MM.1S (cell line): ENCODE data around the gene HORMAD1.

ENCODE experiments used
- DNase-seq: peaks from one replicate; pipeline ENCODE4 v3.0.0-alpha.2; 2015
- H2AFZ ChIP-seq: fragments of 300-600 bp; sonication (generic); 2 replicates; pipeline ENCODE4 v1.6.0; 2016; ENCODE audit warnings: antibody characterized with exemption, low read length
- H3F3A ChIP-seq: fragments of 300-600 bp; sonication (generic); 2 replicates; pipeline ENCODE4 v1.6.1; 2016; ENCODE audit warnings: mild to moderate bottlenecking, antibody characterized with exemption, low read length, moderate library complexity, mixed read lengths; ENCODE audit not compliant: insufficient read depth
- H3K27ac ChIP-seq: fragments of 300-600 bp; sonication (generic); 2 replicates; pipeline ENCODE4 v1.5.1; 2016; ENCODE audit warnings: mild to moderate bottlenecking, low read length
- H3K27me3 ChIP-seq: fragments of 300-600 bp; sonication (generic); replicated peaks from 2 replicates; pipeline ENCODE4 v1.6.0; 2016; ENCODE audit warnings: low read length; ENCODE audit not compliant: insufficient read depth
- H3K36me3 ChIP-seq: fragments of 300-600 bp; sonication (generic); replicated peaks from 2 replicates; pipeline ENCODE4 v1.6.1; 2016; ENCODE audit warnings: mild to moderate bottlenecking, low read length, mixed read lengths; ENCODE audit not compliant: insufficient read depth
- H3K4me1 ChIP-seq: fragments of 300-600 bp; sonication (generic); 2 replicates; pipeline ENCODE4 v1.6.1; 2016; ENCODE audit warnings: low read length, mixed read lengths
- H3K4me2 ChIP-seq: fragments of 300-600 bp; sonication (generic); 2 replicates; pipeline ENCODE4 v1.6.0; 2016; ENCODE audit warnings: low read depth, low read length
- H3K4me3 ChIP-seq: fragments of 300-600 bp; sonication (generic); 2 replicates; pipeline ENCODE4 v1.5.1; 2016; ENCODE audit warnings: low read length, mixed read lengths
- H3K79me2 ChIP-seq: fragments of 300-600 bp; sonication (generic); 2 replicates; pipeline ENCODE4 v1.6.1; 2016; ENCODE audit warnings: mixed run types, low read length, mixed read lengths
- H3K9ac ChIP-seq: fragments of 300-600 bp; sonication (generic); 2 replicates; pipeline ENCODE4 v1.6.1; 2016; ENCODE audit warnings: low read length, mixed read lengths
- H3K9me2 ChIP-seq: fragments of 300-600 bp; sonication (generic); replicated peaks from 2 replicates; pipeline ENCODE4 v1.6.1; 2016; ENCODE audit warnings: mild to moderate bottlenecking, low read length, mixed read lengths; ENCODE audit not compliant: insufficient read depth
- H3K9me3 ChIP-seq: fragments of 300-600 bp; sonication (generic); replicated peaks from 2 replicates; pipeline ENCODE4 v1.6.1; 2016; ENCODE audit warnings: mild to moderate bottlenecking, low read length, mixed read lengths; ENCODE audit not compliant: insufficient read depth
- H4K20me1 ChIP-seq: fragments of 300-600 bp; sonication (generic); 2 replicates; pipeline ENCODE4 v1.6.1; 2016; ENCODE audit warnings: mild to moderate bottlenecking, low read length, moderate library complexity, mixed read lengths; ENCODE audit not compliant: insufficient read depth
- CTCF ChIP-seq: fragments of 300-600 bp; sonication (generic); IDR thresholded peaks from 2 replicates; pipeline ENCODE4 v1.5.1; 2016; ENCODE audit warnings: antibody characterized with exemption, low read length, mixed read lengths
- EZH2 ChIP-seq: fragments of 300-600 bp; sonication (generic); optimal IDR thresholded peaks from 2 replicates; pipeline ENCODE3; 2017; ENCODE audit warnings: low read depth, mild to moderate bottlenecking, antibody characterized with exemption, low read length, mixed read lengths
- EZH2phosphoT487 ChIP-seq: fragments of 300-600 bp; sonication (generic); IDR thresholded peaks from 2 replicates; pipeline ENCODE4 v1.6.1; 2018; ENCODE audit warnings: antibody characterized with exemption, low read length

Gene HORMAD1

GRCh38 chr1:150696162-150696561 lies 24.5 kb downstream of the HORMAD1 start:
- DNase-seq = no peak
- no peaks in the 10 kb centered on the region for H4K20me1 ChIP-seq
- H3K79me2 ChIP-seq = peaks cover 35% of the 10 kb centered on the region
- peak overlapping the region; percentile 79 for H3K4me2 ChIP-seq
- TF ChIP-seq CTCF (no peak), EZH2 (no peak), EZH2phosphoT487 (no peak)
- H3K4me3 ChIP-seq = peak overlapping the region; percentile 73
- no peak overlapping the region for H2AFZ ChIP-seq
- H3K27ac ChIP-seq = no peak overlapping the region
- peak overlapping the region; percentile 2; the same call in 1 of the 2 replicates for H3K9ac ChIP-seq
- H3K4me1 ChIP-seq = peaks cover 7% of the 10 kb centered on the region; the same call in 1 of the 2 replicates
- no peaks in the 10 kb centered on the region for H3K9me2 ChIP-seq
- peaks cover 14% of the 10 kb centered on the region for H3K36me3 ChIP-seq
- H3F3A ChIP-seq = no peaks in the 10 kb centered on the region; the same call in 1 of the 2 replicates
- H3K27me3 ChIP-seq = no peaks in the 10 kb centered on the region
- H3K9me3 ChIP-seq = no peaks in the 10 kb centered on the region

GRCh38 chr1:150695561-150695960 lies 25.1 kb downstream of the HORMAD1 start:
- no peaks in the 10 kb centered on the region; the same call in 1 of the 2 replicates for H3F3A ChIP-seq
- H3K4me3 ChIP-seq = no peak overlapping the region
- no peak for DNase-seq
- no peak overlapping the region for H3K27ac ChIP-seq
- H3K4me1 ChIP-seq = peaks cover 7% of the 10 kb centered on the region; the same call in 1 of the 2 replicates
- H3K9me2 ChIP-seq = no peaks in the 10 kb centered on the region
- peaks cover 14% of the 10 kb centered on the region for H3K36me3 ChIP-seq
- no peak overlapping the region for H3K4me2 ChIP-seq
- H2AFZ ChIP-seq = no peak overlapping the region
- TF ChIP-seq EZH2 (no peak), CTCF (no peak), EZH2phosphoT487 (no peak)
- H3K79me2 ChIP-seq = peaks cover 35% of the 10 kb centered on the region
- no peak overlapping the region for H3K9ac ChIP-seq
- H3K9me3 ChIP-seq = no peaks in the 10 kb centered on the region
- no peaks in the 10 kb centered on the region for H4K20me1 ChIP-seq
- no peaks in the 10 kb centered on the region for H3K27me3 ChIP-seq

- no peak overlapping the region for H3K4me2 ChIP-seq
- no peak for TF ChIP-seq CTCF
- no peak for TF ChIP-seq EZH2phosphoT487
- no peak for TF ChIP-seq EZH2
- no peaks in the 10 kb centered on the region for H4K20me1 ChIP-seq
- no peak overlapping the region for H3K4me3 ChIP-seq
- no peaks in the 10 kb centered on the region for H3K27me3 ChIP-seq
- H3K9me2 ChIP-seq = no peaks in the 10 kb centered on the region
- H3K79me2 ChIP-seq = peaks cover 38% of the 10 kb centered on the region
- no peaks in the 10 kb centered on the region; the same call in 1 of the 2 replicates for H3F3A ChIP-seq
- no peak for DNase-seq
- peaks cover 14% of the 10 kb centered on the region for H3K36me3 ChIP-seq
- H3K27ac ChIP-seq = no peak overlapping the region
- no peak overlapping the region for H2AFZ ChIP-seq
- peaks cover 5% of the 10 kb centered on the region; the same call in 1 of the 2 replicates for H3K4me1 ChIP-seq
- H3K9ac ChIP-seq = no peak overlapping the region
- no peaks in the 10 kb centered on the region for H3K9me3 ChIP-seq
Measured at GRCh38 chr1:150692720-150693119, 28.0 kb downstream of the HORMAD1 start.
